ENCODE measurements around the gene SPIRE2.
"Not testable (repeated sequence)": the region's sequence is repeated elsewhere in the genome, so short reads cannot be mapped to it uniquely, and the experiment has no call there.

Gene SPIRE2

GRCh38 chr16:89836484-89836883, 8.2 kb downstream of the SPIRE2 start:
- DNase-seq = not testable (repeated sequence)

- no peak for DNase-seq
These were observed 8.8 kb downstream of the SPIRE2 start for GRCh38 chr16:89837014-89837546.

GRCh38 chr16:89841275-89841674, 13.0 kb downstream of the SPIRE2 start:
- DNase-seq = no peak

- DNase-seq = no peak
These were observed 14.5 kb downstream of the SPIRE2 start for GRCh38 chr16:89842471-89843408.

GRCh38 chr16:89843409-89844350, 15.4 kb downstream of the SPIRE2 start:
- no peak for DNase-seq

- DNase-seq = no peak
These were observed 16.6 kb downstream of the SPIRE2 start for GRCh38 chr16:89844739-89845339.

GRCh38 chr16:89845417-89845816, 17.1 kb downstream of the SPIRE2 start:
- no peak for DNase-seq

GRCh38 chr16:89847051-89847939, 19.0 kb downstream of the SPIRE2 start:
- DNase-seq = no peak

GRCh38 chr16:89847940-89848297, 19.6 kb downstream of the SPIRE2 start:
- no peak for DNase-seq

GRCh38 chr16:89848974-89849373, 20.7 kb downstream of the SPIRE2 start:
- DNase-seq = no peak

GRCh38 chr16:89853306-89853993, 25.2 kb downstream of the SPIRE2 start:
- no peak for DNase-seq

GRCh38 chr16:89855301-89855945, 27.1 kb downstream of the SPIRE2 start:
- no peak for DNase-seq

- DNase-seq = no peak
These were observed 27.7 kb downstream of the SPIRE2 start for GRCh38 chr16:89855986-89856385.

GRCh38 chr16:89858973-89859614, 30.8 kb downstream of the SPIRE2 start:
- DNase-seq = no peak

GRCh38 chr16:89859615-89860007, 31.3 kb downstream of the SPIRE2 start:
- DNase-seq = no peak

GRCh38 chr16:89860747-89861304, 32.6 kb downstream of the SPIRE2 start:
- DNase-seq = peak in 31 of 58 donors; percentile 3 to 47 (median 20)

GRCh38 chr16:89861648-89862047, 33.4 kb downstream of the SPIRE2 start:
- DNase-seq = no peak

GRCh38 chr16:89862732-89863131, 34.5 kb downstream of the SPIRE2 start:
- DNase-seq = no peak
